Liver (tissue), 9 donors: ENCODE measurements around the gene NSD1. TPM values are rescaled to one million over a fixed set of nuclear protein-coding genes. Genes with fewer than 3 reads are reported as not detected.

Experiments
- DNase-seq: peaks from one replicate; pipeline ENCODE4 v3.0.0-alpha.2; 2017; ENCODE audit warnings: low spot score
- H3K27ac ChIP-seq, 2 donors: one replicate each; pipeline ENCODE4 v1.7.0; 2013; ENCODE audit warnings: inconsistent platforms in 2 of 2, low read length in 2 of 2, control low read depth in 1 of 2, low read depth in 1 of 2, mild to moderate bottlenecking in 1 of 2
- H3K27me3 ChIP-seq, 4 donors: one replicate each; pipeline versions ENCODE4 v1.6.1 to v1.7.0; 2013; ENCODE audit warnings: low read length in 3 of 4, inconsistent platforms in 1 of 4, mild to moderate bottlenecking in 1 of 4, moderate library complexity in 1 of 4; ENCODE audit not compliant: control insufficient read depth in 4 of 4, insufficient read depth in 4 of 4
- H3K36me3 ChIP-seq, 4 donors: one replicate each; pipeline versions ENCODE4 v1.6.1 to v1.7.0; 2013; ENCODE audit warnings: low read length in 3 of 4, mild to moderate bottlenecking in 3 of 4, low read depth in 1 of 4, moderate library complexity in 1 of 4; ENCODE audit not compliant: control insufficient read depth in 4 of 4, insufficient read depth in 3 of 4
- H3K4me1 ChIP-seq, 4 donors: one replicate each; pipeline versions ENCODE4 v1.6.1 to v1.7.0; 2013; ENCODE audit warnings: low read length in 3 of 4, mild to moderate bottlenecking in 3 of 4, moderate library complexity in 1 of 4; ENCODE audit not compliant: control insufficient read depth in 4 of 4, insufficient read depth in 4 of 4
- H3K4me3 ChIP-seq, 3 donors: one replicate each; pipeline versions ENCODE4 v1.6.1 to v1.7.0; 2013; ENCODE audit warnings: low read length in 3 of 3, control low read depth in 1 of 3, low read depth in 1 of 3, mild to moderate bottlenecking in 1 of 3
- H3K9ac ChIP-seq, 2 donors: one replicate each; pipeline ENCODE4 v1.7.0; 2013; ENCODE audit warnings: low read length in 2 of 2, mild to moderate bottlenecking in 2 of 2, moderate library complexity in 2 of 2, control low read depth in 1 of 2, low read depth in 1 of 2
- H3K9me3 ChIP-seq, 4 donors: one replicate each; pipeline versions ENCODE4 v1.6.1 to v1.7.0; 2013; ENCODE audit warnings: low read length in 3 of 4; ENCODE audit not compliant: control insufficient read depth in 4 of 4
- ATF3 ChIP-seq: IDR thresholded peaks from 2 replicates; pipeline ENCODE4 v1.6.1; 2016; ENCODE audit warnings: antibody characterized with exemption
- CTCF ChIP-seq: fragments of 150-350 bp; IDR thresholded peaks from 2 replicates; pipeline ENCODE4 v1.5.1; 2017; ENCODE audit warnings: improper control_type of control experiment, low read depth, low read length; ENCODE audit not compliant: missing input control
- EGR1 ChIP-seq, 2 donors: IDR thresholded peaks; 2 replicates each; pipeline ENCODE4 v1.6.1; 2016 to 2018; ENCODE audit warnings: antibody characterized with exemption in 2 of 2, low read depth in 2 of 2
- FOXA1 ChIP-seq: IDR thresholded peaks from 2 replicates; pipeline ENCODE4 v1.6.1; 2016; ENCODE audit warnings: antibody characterized with exemption
- FOXA2 ChIP-seq: IDR thresholded peaks from 2 replicates; pipeline ENCODE4 v1.6.1; 2016; ENCODE audit warnings: antibody characterized with exemption
- GABPA ChIP-seq, 2 donors: IDR thresholded peaks in 1 of 2; conservative IDR thresholded peaks in 1 of 2; 2 replicates each; pipeline ENCODE4 v1.6.1; 2016; ENCODE audit warnings: antibody characterized with exemption in 2 of 2, mild to moderate bottlenecking in 1 of 2, moderate library complexity in 1 of 2
- HNF4A ChIP-seq, 2 donors: conservative IDR thresholded peaks; 2 replicates each; pipeline ENCODE4 v1.6.1; 2016; ENCODE audit warnings: antibody characterized with exemption in 2 of 2, mild to moderate bottlenecking in 2 of 2
- HNF4G ChIP-seq: IDR thresholded peaks from 2 replicates; pipeline ENCODE4 v1.6.1; 2016; ENCODE audit warnings: antibody characterized with exemption
- JUND ChIP-seq, 2 donors: IDR thresholded peaks; 2 replicates each; pipeline ENCODE4 v1.6.1; 2016; ENCODE audit warnings: antibody characterized with exemption in 2 of 2
- MAX ChIP-seq: IDR thresholded peaks from 2 replicates; pipeline ENCODE4 v1.6.1; 2016; ENCODE audit warnings: antibody characterized with exemption
- NR2F2 ChIP-seq: IDR thresholded peaks from 2 replicates; pipeline ENCODE4 v1.6.1; 2016; ENCODE audit warnings: antibody characterized with exemption
- RAD21 ChIP-seq, 2 donors: IDR thresholded peaks; 2 replicates each; pipeline ENCODE4 v1.6.1; 2016; ENCODE audit warnings: antibody characterized with exemption in 2 of 2, mild to moderate bottlenecking in 2 of 2
- REST ChIP-seq: IDR thresholded peaks from 2 replicates; pipeline ENCODE4 v1.6.1; 2016; ENCODE audit warnings: antibody characterized with exemption, mild to moderate bottlenecking
- RXRA ChIP-seq, 2 donors: IDR thresholded peaks; 2 replicates each; pipeline ENCODE4 v1.6.1; 2017 to 2018; ENCODE audit warnings: antibody characterized with exemption in 2 of 2, mild to moderate bottlenecking in 1 of 2
- SP1 ChIP-seq: IDR thresholded peaks from 2 replicates; pipeline ENCODE4 v1.6.1; 2018; ENCODE audit warnings: antibody characterized with exemption, mild to moderate bottlenecking
- TAF1 ChIP-seq: conservative IDR thresholded peaks from 2 replicates; pipeline ENCODE4 v1.6.1; 2016; ENCODE audit warnings: antibody characterized with exemption, mild to moderate bottlenecking
- YY1 ChIP-seq: IDR thresholded peaks from 2 replicates; pipeline ENCODE4 v1.6.1; 2016; ENCODE audit warnings: antibody characterized with exemption, mild to moderate bottlenecking
- ZBTB33 ChIP-seq: IDR thresholded peaks from 2 replicates; pipeline ENCODE4 v1.6.1; 2016; ENCODE audit warnings: antibody characterized with exemption
- WGBS: extraction: QIAGEN DNeasy Blood & Tissue Kit; methylation state at CpG from one replicate; pipeline ENCODE4 v1.1.7; 2013; 5-methylcytosine and 5-hydroxymethylcytosine counted together
- polyA plus RNA-seq, 2 donors: library from polyadenylated mRNA; stranded (reverse) in 1 of 2; unstranded in 1 of 2; fragments of 200-250 nt in 1 of 2; fragments of >200 nt in 1 of 2; fragmentation: Nextera tagmentation in 1 of 2; extraction: Ambion mirVana in 1 of 2; gene quantifications; one replicate each; pipeline versions ENCODE4 v1.2.1 to v1.2.3, GENCODE V29; 2013 to 2015
- total RNA-seq, 2 donors: library from RNA; depleted of rRNA; stranded (reverse); fragments of >200 nt; gene quantifications; one replicate each; pipeline ENCODE4 v1.2.3, GENCODE V29; 2014
- donor health status: healthy.
- donor health status: healthy.
- donor health status: healthy.
- donor health status: healthy.
- donor health status: healthy.

NSD1 gene
- total and polyA plus RNA-seq, 4 donors, result 5.3 to 34.1 (median 19.3) TPM

- 22% methylated on average over 9 of the region's 9 CpGs for WGBS
- peak overlapping the region; percentile 17 to 28 for H3K27ac ChIP-seq
- no peak for DNase-seq
These were observed 23.8 kb upstream of the NSD1 start for GRCh38 chr5:177109810-177110209.

More at GRCh38 chr5:177109810-177110209, 23.8 kb upstream of the NSD1 start:
- Histone ChIP-seq H3K4me1 (peaks cover 3 to 44% (median 29%) of the 10 kb centered on the region in 4 donors), H3K36me3 (no peaks in the 10 kb centered on the region), H3K4me3 (no peak overlapping the region), H3K9ac (no peak overlapping the region), H3K27me3 (no peaks in the 10 kb centered on the region), H3K9me3 (no peaks in the 10 kb centered on the region)
- TF ChIP-seq EGR1 (IDR thresholded peaks at IDR 0.05; ENCODE audit: low read depth in 2 of 2) (no peak), YY1 (no peak), FOXA1 (no peak), RAD21 (IDR thresholded peaks at IDR 0.05) (peak; percentile 12 to 40), JUND (IDR thresholded peaks at IDR 0.05) (no peak), MAX (no peak), SP1 (peak; percentile 37), HNF4A (conservative IDR thresholded peaks at IDR 0.05) (peak in 1 of 2 donors; percentile 21), FOXA2 (no peak), TAF1 (no peak), CTCF (no peak), ATF3 (no peak), NR2F2 (no peak), RXRA (IDR thresholded peaks at IDR 0.05) (peak; percentile 57), ZBTB33 (no peak), HNF4G (no peak), GABPA (IDR thresholded peaks at IDR 0.05 in 1 of 2, conservative IDR thresholded peaks at IDR 0.05 in 1 of 2) (no peak), REST (no peak)
